ENCODE data around the gene TMEM144.

- TF ChIP-seq CTCF (IDR thresholded peaks at IDR 0.05) (no peak), POLR2A (IDR thresholded peaks at IDR 0.05) (no peak)
Observed at GRCh38 chr4:158179465-158179864, 30.8 kb upstream of the TMEM144 start.

All from adrenal gland (tissue), 5 donors.